T-helper 2 cell treated with Interferon-gamma antibody and Interleukin-4, amounts not matched to agents 100 ng/mL and 5 ng/mL, for 36 hours (primary cell): ENCODE measurements around the gene MT1F. TPM values are rescaled to one million over a fixed set of nuclear protein-coding genes. Genes with fewer than 3 reads are reported as not detected.
"Not testable (repeated sequence)": the region's sequence is repeated elsewhere in the genome, so short reads cannot be mapped to it uniquely, and the experiment has no call there.

Experiments
- intact Hi-C: fragments of 100-400 bp; cut with micrococcal nuclease; formaldehyde crosslinking; loops from one replicate; pipeline ENCODE4 v1.15.1; 2023
- total RNA-seq: library from RNA; stranded (reverse); gene quantifications from 2 replicates; pipeline ENCODE4 v1.2.3, GENCODE V29; 2022

The MT1F gene
- total RNA-seq, 1 donor from 2014 or later = 24.1 TPM

GRCh38 chr16:56669840-56670619, 12.3 kb downstream of the MT1F start:
- intact Hi-C loops = no loop called here

GRCh38 chr16:56670620-56670934, 12.8 kb downstream of the MT1F start:
- intact Hi-C loops = no loop called here

- intact Hi-C loops = not testable (repeated sequence)
Observed at GRCh38 chr16:56671691-56672090, 13.9 kb downstream of the MT1F start.

GRCh38 chr16:56672171-56672570, 14.4 kb downstream of the MT1F start:
- intact Hi-C loops = not testable (repeated sequence)

GRCh38 chr16:56672761-56673536, 15.2 kb downstream of the MT1F start:
- intact Hi-C loops = no loop called here

GRCh38 chr16:56673921-56674320, 16.2 kb downstream of the MT1F start:
- intact Hi-C loops = no loop called here

- intact Hi-C loops = not testable (repeated sequence)
Observed at GRCh38 chr16:56674570-56674969, 16.8 kb downstream of the MT1F start.

GRCh38 chr16:56675685-56676210, 18.0 kb downstream of the MT1F start:
- intact Hi-C loops = no loop called here

- intact Hi-C loops = no loop called here
Observed at GRCh38 chr16:56677474-56677873, 19.7 kb downstream of the MT1F start.

- intact Hi-C loops = no loop called here
Observed at GRCh38 chr16:56679078-56679730, 21.4 kb downstream of the MT1F start.

GRCh38 chr16:56679818-56680217, 22.1 kb downstream of the MT1F start:
- intact Hi-C loops = loop anchor here (5.0 kb wide), 1 partner anchor 38 kb away; no protein-coding TSS in a partner anchor

GRCh38 chr16:56681939-56682702, 24.4 kb downstream of the MT1F start, which contains the start of gene MT1X:
Gene MT1X, plus strand, starts transcription at chr16:56682470. Its CDS starts 71 bp downstream, at chr16:56682541.
- intact Hi-C loops = loop anchor here (1.0 to 5.0 kb wide), 6 partner anchors 20 to 105 kb away; partner anchors contain the start of genes MT1E and MT2A

- intact Hi-C loops = loop anchor here (1.0 to 5.0 kb wide), 6 partner anchors 19 to 106 kb away; partner anchors contain the start of genes MT1E and MT2A
Observed at GRCh38 chr16:56682703-56683397, 25.1 kb downstream of the MT1F start.

- intact Hi-C loops = loop anchor here (2.0 to 5.0 kb wide), 2 partner anchors 25 to 41 kb away; no protein-coding TSS in a partner anchor
Observed at GRCh38 chr16:56683424-56684172, 25.8 kb downstream of the MT1F start.

GRCh38 chr16:56684256-56684925, 26.6 kb downstream of the MT1F start:
- intact Hi-C loops = loop anchor here (5.0 kb wide), 1 partner anchor 42 kb away; no protein-coding TSS in a partner anchor

- intact Hi-C loops = loop anchor here (5.0 kb wide), 1 partner anchor 43 kb away; no protein-coding TSS in a partner anchor
Observed at GRCh38 chr16:56684926-56685590, 27.3 kb downstream of the MT1F start.

- intact Hi-C loops = no loop called here
Observed at GRCh38 chr16:56686758-56687157, 29.0 kb downstream of the MT1F start.

- intact Hi-C loops = no loop called here
Observed at GRCh38 chr16:56688762-56689161, 31.0 kb downstream of the MT1F start.
